Common myeloid progenitor, CD34-positive (primary cell): Measurements from ENCODE around the gene FREM1.

Source experiments
- CTCF ChIA-PET: fragments of 350-600 bp; sonication (Branson Sonifier 250); formaldehyde crosslinking; loops from one replicate; lab custom pipeline; 2021; ENCODE audit warnings: antibody characterized with exemption; lab: Charles Lee
- POLR2A ChIA-PET: fragments of 350-600 bp; sonication (Branson Sonifier 250); formaldehyde crosslinking; loops from one replicate; lab custom pipeline; 2021; ENCODE audit warnings: antibody characterized with exemption; lab: Charles Lee
- DNase-seq, 3 donors: peaks; one replicate each; pipeline versions ENCODE4 v3.0.0 to v3.0.0-alpha.2; 2013
- H3K27ac ChIP-seq, 2 experiments: 1 replicate in 1 of 2; 2 replicates in 1 of 2; pipeline ENCODE4 v1.7.0; 2013; ENCODE audit warnings: inconsistent platforms in 2 of 2, low read length in 2 of 2, mild to moderate bottlenecking in 2 of 2, low read depth in 1 of 2, moderate library complexity in 1 of 2; ENCODE audit not compliant: severe bottlenecking in 2 of 2, insufficient read depth in 1 of 2, poor library complexity in 1 of 2
- H3K27me3 ChIP-seq, 5 experiments: replicated peaks in 2 of 5; 1 replicate in 3 of 5; 2 replicates in 2 of 5; pipeline versions ENCODE4 v1.6.1 to v1.7.0; 2013; ENCODE audit warnings: low read length in 4 of 5, mild to moderate bottlenecking in 2 of 5, moderate library complexity in 2 of 5, inconsistent platforms in 1 of 5; ENCODE audit not compliant: insufficient read depth in 5 of 5, control insufficient read depth in 4 of 5
- H3K36me3 ChIP-seq, 4 experiments: 1 replicate in 2 of 4; 2 replicates in 2 of 4; pipeline versions ENCODE4 v1.6.1 to v1.7.0; 2013; ENCODE audit warnings: low read length in 3 of 4, control low read depth in 1 of 4, mild to moderate bottlenecking in 1 of 4; ENCODE audit not compliant: control insufficient read depth in 4 of 4, insufficient read depth in 4 of 4
- H3K4me1 ChIP-seq, 4 experiments: 1 replicate in 3 of 4; 2 replicates in 1 of 4; pipeline versions ENCODE4 v1.6.1 to v1.7.1; 2013; ENCODE audit warnings: low read length in 3 of 4, mild to moderate bottlenecking in 3 of 4, control low read depth in 1 of 4, inconsistent platforms in 1 of 4, moderate library complexity in 1 of 4; ENCODE audit not compliant: control insufficient read depth in 4 of 4, insufficient read depth in 4 of 4; ENCODE audit errors: control extremely low read depth in 1 of 4
- H3K4me3 ChIP-seq, 7 experiments: 1 replicate in 4 of 7; 2 replicates in 3 of 7; pipeline versions ENCODE4 v1.5.1 to v1.7.0; 2013; ENCODE audit warnings: mild to moderate bottlenecking in 7 of 7, low read length in 6 of 7, moderate library complexity in 6 of 7, inconsistent platforms in 2 of 7, low read depth in 2 of 7, control low read depth in 1 of 7; ENCODE audit not compliant: insufficient read depth in 4 of 7, control insufficient read depth in 1 of 7; ENCODE audit errors: extremely low read depth in 1 of 7
- H3K9me3 ChIP-seq, 5 experiments: 1 replicate in 4 of 5; 2 replicates in 1 of 5; pipeline versions ENCODE4 v1.6.1 to v1.7.1; 2013; ENCODE audit warnings: low read length in 4 of 5, mild to moderate bottlenecking in 2 of 5, inconsistent platforms in 1 of 5, low read depth in 1 of 5, moderate library complexity in 1 of 5; ENCODE audit not compliant: control insufficient read depth in 4 of 5, insufficient read depth in 2 of 5; ENCODE audit errors: control extremely low read depth in 1 of 5
- WGBS: methylation state at CpG from one replicate; pipeline ENCODE4 v1.1.5; 2013; ENCODE audit not compliant: insufficient coverage; 5-methylcytosine and 5-hydroxymethylcytosine counted together

Gene FREM1

DNA sequence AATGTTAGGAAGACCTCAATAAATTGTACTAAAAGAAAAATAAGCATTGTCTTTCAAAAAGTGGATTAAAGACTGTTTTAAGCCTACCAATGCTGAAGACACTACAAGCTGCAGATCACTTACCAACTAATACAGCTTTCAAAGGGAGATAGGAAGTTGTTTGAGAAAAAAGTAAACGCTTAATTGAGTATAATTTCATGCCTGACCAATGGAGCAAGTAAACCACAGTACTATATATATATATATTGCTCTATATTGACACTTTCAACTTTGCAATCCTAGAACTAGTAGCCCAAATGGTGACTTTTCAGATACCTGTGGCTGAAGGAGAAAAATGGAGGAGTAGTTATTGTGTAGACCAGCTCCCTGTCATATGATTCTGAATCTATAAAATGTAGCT lies 85.7 kb downstream of the FREM1 start:
- Histone ChIP-seq H3K36me3 (peaks cover 0 to 9% (median under 1%) of the 10 kb centered on the region in 4 experiments), H3K9me3 (no peaks in the 10 kb centered on the region), H3K4me3 (no peak overlapping the region), H3K4me1 (no peaks in the 10 kb centered on the region), H3K27ac (no peak overlapping the region), H3K27me3 (no peaks in the 10 kb centered on the region)
- WGBS: no CpG with 5 or more reads among the region's 1 CpG
- no peak for DNase-seq
- CTCF ChIA-PET: no interaction called here
- POLR2A ChIA-PET: no interaction called here

DNA sequence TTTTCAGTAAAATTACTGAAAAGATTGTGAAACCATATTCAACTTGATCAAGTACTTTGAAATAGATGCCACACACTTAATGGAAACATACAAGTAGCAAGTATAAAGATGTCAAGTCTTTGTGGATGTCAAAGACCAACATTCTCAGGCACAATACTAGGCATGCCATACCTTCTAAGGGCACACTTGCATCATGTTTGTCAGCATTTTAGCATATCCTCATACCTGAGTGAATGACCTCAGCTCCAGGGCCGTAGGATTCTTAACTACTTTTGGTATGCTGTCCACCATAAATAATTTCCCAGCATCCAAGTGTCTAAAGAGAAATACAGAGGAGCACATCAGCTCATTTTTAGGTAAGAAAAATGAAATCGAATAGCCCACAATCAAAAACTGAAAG lies 86.4 kb downstream of the FREM1 start:
- H3K4me1 ChIP-seq: no peaks in the 10 kb centered on the region
- WGBS: no CpG with 5 or more reads among the region's 2 CpGs
- H3K27ac ChIP-seq: no peak overlapping the region
- DNase-seq: no peak
- no peak overlapping the region for H3K4me3 ChIP-seq
- CTCF ChIA-PET: no interaction called here
- H3K9me3 ChIP-seq: no peaks in the 10 kb centered on the region
- no peaks in the 10 kb centered on the region for H3K27me3 ChIP-seq
- POLR2A ChIA-PET: no interaction called here
- H3K36me3 ChIP-seq: peaks cover 0 to 11% (median under 1%) of the 10 kb centered on the region in 4 experiments

- Histone ChIP-seq H3K27me3 (no peaks in the 10 kb centered on the region), H3K27ac (no peak overlapping the region), H3K4me1 (no peaks in the 10 kb centered on the region), H3K4me3 (no peak overlapping the region), H3K36me3 (peaks cover 0 to 20% (median 0%) of the 10 kb centered on the region in 4 experiments), H3K9me3 (no peaks in the 10 kb centered on the region)
- WGBS: no CpG with 5 or more reads among the region's 1 CpG
- ChIA-PET POLR2A (no interaction called here), CTCF (interaction anchor here (1.2 kb wide), 1 partner anchor 106 kb away, joined by 3 read pairs; no protein-coding TSS in a partner anchor)
- DNase-seq: no peak
These were observed 87.6 kb downstream of the FREM1 start for GRCh38 chr9:14822666-14823065.

GRCh38 chr9:14819183-14819582 lies 91.0 kb downstream of the FREM1 start:
- 100% methylated on average over 2 of the region's 4 CpGs for WGBS
- Histone ChIP-seq H3K27ac (no peak overlapping the region), H3K36me3 (peaks cover 0 to 20% (median 0%) of the 10 kb centered on the region in 4 experiments), H3K27me3 (peaks cover 0 to 2% (median 0%) of the 10 kb centered on the region in 5 experiments), H3K9me3 (no peaks in the 10 kb centered on the region), H3K4me3 (no peak overlapping the region), H3K4me1 (no peaks in the 10 kb centered on the region)
- ChIA-PET CTCF (no interaction called here), POLR2A (no interaction called here)
- no peak for DNase-seq

GRCh38 chr9:14814249-14814628 lies 96.0 kb downstream of the FREM1 start:
- DNase-seq: no peak
- CTCF ChIA-PET: interaction anchor here (0.6 kb wide), 1 partner anchor 456 kb away, joined by 3 read pairs; no protein-coding TSS in a partner anchor
- no peaks in the 10 kb centered on the region for H3K4me1 ChIP-seq
- H3K36me3 ChIP-seq: peaks cover 0 to 40% (median 2%) of the 10 kb centered on the region in 4 experiments
- peaks cover 0 to 2% (median 0%) of the 10 kb centered on the region in 5 experiments for H3K27me3 ChIP-seq
- POLR2A ChIA-PET: no interaction called here
- no peaks in the 10 kb centered on the region for H3K9me3 ChIP-seq
- no peak overlapping the region for H3K27ac ChIP-seq
- H3K4me3 ChIP-seq: no peak overlapping the region

DNA sequence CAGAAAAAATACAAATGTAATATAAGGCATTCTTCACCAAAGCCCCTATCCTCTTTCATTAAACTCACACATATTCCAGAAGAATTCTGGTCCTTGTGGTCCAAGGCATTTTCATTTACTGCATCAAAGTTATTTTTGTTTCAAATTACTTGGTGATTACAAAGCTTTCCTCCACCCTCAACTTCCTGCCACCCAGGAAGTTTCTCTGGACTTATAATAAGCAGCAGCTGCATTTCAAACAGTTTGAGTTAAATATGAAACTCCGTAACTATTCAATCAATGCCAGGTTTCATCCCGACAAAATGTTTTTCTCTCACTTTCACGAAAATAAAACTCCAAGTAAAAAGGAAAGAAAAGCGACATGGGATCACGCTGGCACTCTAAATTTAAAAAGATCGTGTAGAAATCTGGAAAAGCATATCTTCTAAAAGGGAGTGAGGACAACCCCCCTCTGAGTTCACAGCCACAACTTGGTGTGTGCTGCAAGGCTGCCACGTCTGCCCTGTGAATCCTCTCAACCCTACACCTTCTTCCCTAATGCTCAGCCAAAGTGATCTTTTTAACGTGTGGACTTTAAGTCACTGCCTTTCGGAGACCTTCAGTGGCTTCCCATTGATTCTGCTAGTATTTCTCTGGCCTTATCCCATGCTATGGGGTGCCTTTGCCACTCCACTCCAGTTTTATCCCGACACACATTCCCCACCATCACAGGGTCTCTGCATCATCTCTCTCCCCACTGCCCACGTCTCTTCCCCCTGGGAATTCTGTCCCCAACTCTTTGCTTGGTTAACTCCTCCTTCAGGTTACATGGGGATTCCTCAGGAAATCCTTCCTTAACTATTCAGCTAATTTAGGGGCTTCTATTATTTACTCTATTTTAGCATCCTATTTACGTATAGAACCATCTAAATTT lies 96.6 kb downstream of the FREM1 start:
- no peaks in the 10 kb centered on the region for H3K4me1 ChIP-seq
- no peak overlapping the region for H3K27ac ChIP-seq
- H3K27me3 ChIP-seq: peaks cover 0 to 2% (median 0%) of the 10 kb centered on the region in 5 experiments
- no peaks in the 10 kb centered on the region for H3K9me3 ChIP-seq
- peaks cover 0 to 42% (median 2%) of the 10 kb centered on the region in 4 experiments for H3K36me3 ChIP-seq
- WGBS: 97% methylated on average over 10 of the region's 12 CpGs
- no peak for DNase-seq
- CTCF ChIA-PET: interaction anchor here (0.6 kb wide), 1 partner anchor 456 kb away, joined by 3 read pairs; no protein-coding TSS in a partner anchor
- POLR2A ChIA-PET: no interaction called here
- no peak overlapping the region for H3K4me3 ChIP-seq

DNA sequence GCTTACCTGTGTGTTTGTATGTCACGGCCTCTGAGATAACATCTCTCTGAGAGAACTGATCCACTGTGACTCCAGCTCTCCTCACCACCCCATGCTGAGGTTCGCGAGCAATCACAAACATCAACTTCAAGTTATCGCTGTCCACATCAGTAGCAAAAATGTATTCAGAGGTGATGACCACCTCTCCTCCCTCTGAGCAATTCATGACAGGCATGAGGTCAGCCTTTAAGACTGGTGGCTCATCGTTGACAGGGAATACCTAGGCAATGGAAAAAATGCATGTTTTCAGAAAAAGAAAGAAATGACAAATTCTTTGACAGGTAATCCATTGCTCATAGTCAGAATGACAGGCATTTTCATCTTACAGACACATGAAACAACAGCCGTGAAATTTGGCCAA lies 97.4 kb downstream of the FREM1 start:
- no peak for DNase-seq
- POLR2A ChIA-PET: no interaction called here
- CTCF ChIA-PET: no interaction called here
- WGBS: 88% methylated on average over 1 of the region's 6 CpGs
- no peak overlapping the region for H3K4me3 ChIP-seq
- H3K4me1 ChIP-seq: no peaks in the 10 kb centered on the region
- H3K27ac ChIP-seq: no peak overlapping the region
- peaks cover 0 to 37% (median 2%) of the 10 kb centered on the region in 4 experiments for H3K36me3 ChIP-seq
- H3K27me3 ChIP-seq: peaks cover 0 to 2% (median 0%) of the 10 kb centered on the region in 5 experiments
- no peaks in the 10 kb centered on the region for H3K9me3 ChIP-seq
